Tibial artery (tissue), 4 donors: Measurements from ENCODE around the gene ELAPOR1.

ENCODE experiments used
- DNase-seq, 2 donors: peaks; one replicate each; pipeline ENCODE4 v3.0.0-alpha.2; 2019
- H3K27ac ChIP-seq, 2 donors: fragments of 200-600 bp; sonication (generic) in 1 of 2; 1 replicate in 1 of 2; 2 replicates in 1 of 2; pipeline ENCODE4 v1.5.1; 2018 to 2019; ENCODE audit warnings: mild to moderate bottlenecking in 1 of 2
- H3K27me3 ChIP-seq, 2 donors: fragments of 200-600 bp; sonication (generic) in 1 of 2; one replicate each; pipeline versions ENCODE4 v1.5.1 to v1.6.0; 2016 to 2019
- H3K36me3 ChIP-seq, 3 donors: fragments of 200-600 bp; sonication (generic) in 2 of 3; one replicate each; pipeline ENCODE4 v1.5.1; 2016 to 2019; ENCODE audit warnings: mild to moderate bottlenecking in 2 of 3
- H3K4me1 ChIP-seq, 4 donors: fragments of 200-600 bp; sonication (generic) in 2 of 4; 1 replicate in 3 of 4; 2 replicates in 1 of 4; pipeline ENCODE4 v1.5.1; 2016 to 2019
- H3K4me3 ChIP-seq, 2 donors: fragments of 200-600 bp; sonication (generic) in 1 of 2; 1 replicate in 1 of 2; 2 replicates in 1 of 2; pipeline ENCODE4 v1.5.1; 2018 to 2019; ENCODE audit warnings: mild to moderate bottlenecking in 2 of 2
- H3K9me3 ChIP-seq, 3 donors: fragments of 200-600 bp; sonication (generic) in 1 of 3; one replicate each; pipeline ENCODE4 v1.5.1; 2016 to 2019
- intact Hi-C: fragments of 100-400 bp; cut with DNase I; formaldehyde crosslinking; loops from one replicate; pipeline ENCODE4 v1.15.0; 2023; ENCODE audit warnings: low total_unique reads
- TF ChIP-seq, protein P1 (sequence below), 2 experiments: fragments of 200-600 bp in 1 of 2; fragments of 450-650 bp in 1 of 2; IDR thresholded peaks; one replicate each; pipeline ENCODE4 v1.5.1; 2017 to 2019; ENCODE audit warnings: antibody characterized with exemption in 2 of 2, mild to moderate bottlenecking in 1 of 2, moderate library complexity in 1 of 2

Gene ELAPOR1

DNA sequence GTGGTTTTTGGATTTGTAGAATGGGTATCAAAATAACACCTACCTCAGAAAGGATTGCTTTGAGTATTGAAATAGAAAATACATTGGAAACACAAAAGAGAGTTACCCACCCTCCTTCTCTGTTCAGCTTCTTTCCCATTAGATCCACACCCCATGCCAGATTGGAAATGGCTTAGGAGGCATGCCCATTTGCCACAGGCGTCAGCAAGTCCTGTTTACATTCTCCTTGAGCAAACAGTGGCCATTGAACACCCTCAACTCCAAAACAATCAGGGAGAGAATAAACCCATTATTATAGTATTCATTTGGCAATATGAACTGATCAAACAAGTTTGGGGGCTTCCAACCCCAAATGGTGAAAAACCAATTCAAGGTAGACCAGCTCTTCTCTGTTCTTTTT lies 2.4 kb downstream of the ELAPOR1 start:
- TF ChIP-seq, protein P1, sequence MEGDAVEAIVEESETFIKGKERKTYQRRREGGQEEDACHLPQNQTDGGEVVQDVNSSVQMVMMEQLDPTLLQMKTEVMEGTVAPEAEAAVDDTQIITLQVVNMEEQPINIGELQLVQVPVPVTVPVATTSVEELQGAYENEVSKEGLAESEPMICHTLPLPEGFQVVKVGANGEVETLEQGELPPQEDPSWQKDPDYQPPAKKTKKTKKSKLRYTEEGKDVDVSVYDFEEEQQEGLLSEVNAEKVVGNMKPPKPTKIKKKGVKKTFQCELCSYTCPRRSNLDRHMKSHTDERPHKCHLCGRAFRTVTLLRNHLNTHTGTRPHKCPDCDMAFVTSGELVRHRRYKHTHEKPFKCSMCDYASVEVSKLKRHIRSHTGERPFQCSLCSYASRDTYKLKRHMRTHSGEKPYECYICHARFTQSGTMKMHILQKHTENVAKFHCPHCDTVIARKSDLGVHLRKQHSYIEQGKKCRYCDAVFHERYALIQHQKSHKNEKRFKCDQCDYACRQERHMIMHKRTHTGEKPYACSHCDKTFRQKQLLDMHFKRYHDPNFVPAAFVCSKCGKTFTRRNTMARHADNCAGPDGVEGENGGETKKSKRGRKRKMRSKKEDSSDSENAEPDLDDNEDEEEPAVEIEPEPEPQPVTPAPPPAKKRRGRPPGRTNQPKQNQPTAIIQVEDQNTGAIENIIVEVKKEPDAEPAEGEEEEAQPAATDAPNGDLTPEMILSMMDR (IDR thresholded peaks at IDR 0.05), result no peak
- intact Hi-C loops, result no loop called here
- no peak overlapping the region for H3K4me3 ChIP-seq
- H3K36me3 ChIP-seq, result no peaks in the 10 kb centered on the region
- peaks cover 0 to 24% (median 18%) of the 10 kb centered on the region in 4 donors for H3K4me1 ChIP-seq
- no peak overlapping the region for H3K27ac ChIP-seq
- H3K27me3 ChIP-seq, result peaks cover 0 to 34% of the 10 kb centered on the region in 2 donors
- H3K9me3 ChIP-seq, result no peaks in the 10 kb centered on the region
- no peak for DNase-seq

DNA sequence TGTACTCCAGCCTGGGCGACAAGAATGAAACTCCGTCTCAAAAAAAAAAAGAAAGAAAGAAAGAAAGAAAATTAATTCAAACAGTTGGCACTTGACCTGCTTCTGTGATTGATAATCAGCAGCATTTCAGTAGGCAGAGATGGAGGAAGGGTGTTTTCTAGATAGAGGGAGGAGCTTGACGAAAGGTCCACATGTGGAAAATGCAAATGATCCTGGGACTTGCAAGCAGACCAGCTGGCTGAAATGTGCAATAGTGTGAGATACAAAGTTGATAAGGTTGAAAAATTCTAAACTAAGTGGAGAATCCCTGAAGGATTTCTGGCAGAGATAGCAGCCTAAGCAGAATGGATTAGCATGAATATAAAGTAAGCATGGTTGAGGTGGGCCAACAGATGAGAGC lies 4.2 kb downstream of the ELAPOR1 start:
- peaks cover 0 to 15% (median 11%) of the 10 kb centered on the region in 4 donors for H3K4me1 ChIP-seq
- no peak for DNase-seq
- H3K36me3 ChIP-seq, result no peaks in the 10 kb centered on the region
- TF ChIP-seq, protein P1 (IDR thresholded peaks at IDR 0.05), result no peak
- H3K4me3 ChIP-seq, result no peak overlapping the region
- H3K9me3 ChIP-seq, result no peaks in the 10 kb centered on the region
- intact Hi-C loops, result no loop called here
- H3K27me3 ChIP-seq, result peaks cover 0 to 31% of the 10 kb centered on the region in 2 donors
- H3K27ac ChIP-seq, result no peak overlapping the region

DNA sequence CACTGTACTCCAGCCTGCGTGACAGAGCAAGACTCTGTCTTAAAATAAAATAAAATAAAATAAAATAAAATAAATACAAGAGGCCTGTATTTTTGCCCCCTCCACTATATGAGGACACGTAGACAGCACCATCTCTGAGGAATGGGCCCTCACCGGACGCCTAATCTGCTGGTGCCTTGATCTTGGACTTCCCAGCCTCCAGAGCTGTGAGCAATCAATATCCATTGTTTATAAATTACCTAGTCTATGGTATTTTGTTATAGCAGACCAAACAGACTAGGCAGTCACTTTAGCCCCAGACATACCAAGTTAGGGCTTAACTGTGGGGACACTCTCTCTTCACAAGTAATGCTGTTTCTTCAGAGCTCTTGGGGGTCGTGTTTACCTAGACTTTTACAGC lies 6.4 kb downstream of the ELAPOR1 start:
- H3K4me1 ChIP-seq, result no peaks in the 10 kb centered on the region
- intact Hi-C loops, result no loop called here
- no peak for DNase-seq

DNA sequence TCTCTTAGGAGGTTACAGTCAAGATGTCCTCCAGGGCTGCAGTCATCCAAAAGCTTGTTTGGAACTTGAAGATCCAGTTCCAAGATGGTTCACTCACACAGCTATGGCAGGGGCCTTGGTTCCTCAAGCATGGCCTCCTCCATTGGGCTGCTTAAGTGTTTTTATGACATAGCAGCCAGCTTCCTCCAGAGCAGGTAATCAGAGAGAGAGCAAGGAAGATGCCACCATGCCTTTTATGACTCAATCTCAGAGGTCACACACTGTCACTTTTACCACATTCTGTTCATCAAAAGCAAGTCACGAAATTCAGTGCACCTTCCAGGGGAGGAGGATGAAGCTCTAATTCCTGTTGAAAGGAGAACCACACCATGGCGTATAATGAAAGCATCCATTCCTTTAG lies 17.1 kb downstream of the ELAPOR1 start:
- H3K4me1 ChIP-seq, result peaks cover 0 to 15% (median 0%) of the 10 kb centered on the region in 4 donors
- no peak overlapping the region for H3K4me3 ChIP-seq
- H3K36me3 ChIP-seq, result no peaks in the 10 kb centered on the region
- no peaks in the 10 kb centered on the region for H3K27me3 ChIP-seq
- no peak overlapping the region for H3K27ac ChIP-seq
- TF ChIP-seq, protein P1 (IDR thresholded peaks at IDR 0.05), result no peak
- H3K9me3 ChIP-seq, result no peaks in the 10 kb centered on the region
- no peak for DNase-seq
- intact Hi-C loops, result no loop called here

More for the DNA sequence above, 6.4 kb downstream of the ELAPOR1 start:
- H3K4me3 ChIP-seq, result no peak overlapping the region
- H3K36me3 ChIP-seq, result no peaks in the 10 kb centered on the region
- TF ChIP-seq, protein P1 (IDR thresholded peaks at IDR 0.05), result no peak
- H3K9me3 ChIP-seq, result no peaks in the 10 kb centered on the region
- H3K27me3 ChIP-seq, result peaks cover 0 to 13% of the 10 kb centered on the region in 2 donors
- no peak overlapping the region for H3K27ac ChIP-seq

DNA sequence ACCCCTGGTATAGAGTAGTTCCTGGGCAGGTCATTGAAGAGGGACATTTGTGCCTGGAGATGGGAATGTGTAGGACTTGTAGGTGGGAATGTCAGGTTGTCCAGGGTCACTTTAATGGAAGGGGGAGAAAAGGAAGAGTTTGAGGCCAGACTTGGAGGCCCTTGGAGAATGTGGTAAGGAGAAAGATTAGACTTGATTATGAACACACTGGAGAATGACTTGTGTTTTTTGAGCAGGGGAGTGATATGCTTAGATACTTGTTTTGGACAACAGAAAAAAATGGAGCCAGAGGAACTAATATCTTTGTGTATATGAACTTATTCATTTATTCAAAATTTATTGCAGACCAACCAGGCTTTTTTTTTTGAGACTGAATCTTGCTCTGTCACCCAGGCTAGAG lies 17.9 kb downstream of the ELAPOR1 start:
- Histone ChIP-seq H3K4me1 (peaks cover 0 to 15% (median 0%) of the 10 kb centered on the region in 4 donors), H3K36me3 (no peaks in the 10 kb centered on the region), H3K4me3 (no peak overlapping the region), H3K9me3 (no peaks in the 10 kb centered on the region), H3K27me3 (no peaks in the 10 kb centered on the region), H3K27ac (no peak overlapping the region)
- DNase-seq, result no peak
- TF ChIP-seq, protein P1 (IDR thresholded peaks at IDR 0.05), result no peak
- intact Hi-C loops, result no loop called here
